ENCODE measurements around the gene CHCHD3.

GRCh38 chr7:132941428-132941827 lies 140.5 kb downstream of the CHCHD3 start:
- TF ChIP-seq ZFP41 (tag by site-specific recombination; IDR thresholded peaks at IDR 0.05; ENCODE audit: borderline replicate concordance) (no peak), CTCF (tag by site-specific recombination; IDR thresholded peaks at IDR 0.05) (no peak), ZNF777 (tag by site-specific recombination; IDR thresholded peaks at IDR 0.05; ENCODE audit: borderline replicate concordance) (no peak)
